Suppressor macrophage treated with lipopolysaccharide for 1 hour (primary cell): ENCODE measurements around the gene DTNB.
"Not testable (repeated sequence)": the region's sequence is repeated elsewhere in the genome, so short reads cannot be mapped to it uniquely, and the experiment has no call there.

ENCODE experiments used
- DNase-seq, 3 donors: peaks; one replicate each; pipeline ENCODE4 v3.0.0-alpha.2; 2020 to 2022

DTNB gene

DNA sequence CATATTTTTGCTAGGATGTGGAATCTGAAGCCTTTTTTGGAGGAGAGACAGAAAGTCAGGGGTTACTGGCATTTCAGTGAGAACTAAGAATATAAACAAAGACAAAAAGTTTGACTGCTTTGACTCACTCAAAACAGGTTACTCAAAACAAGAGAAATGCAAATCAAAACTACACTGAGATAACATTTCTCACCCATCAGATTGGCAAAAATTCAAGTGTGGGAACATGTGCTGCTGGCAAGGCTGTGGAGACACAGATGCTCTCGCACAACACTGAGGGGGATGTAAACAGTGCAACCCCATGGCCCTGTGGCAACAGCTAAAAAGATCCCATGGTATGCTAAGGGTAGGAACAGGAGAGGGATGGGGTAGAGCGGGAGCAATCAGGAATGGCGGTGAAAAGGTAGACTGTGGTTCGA, 86.6 kb downstream of the DTNB start:
- no peak for DNase-seq

- no peak for DNase-seq
These were observed 88.2 kb downstream of the DTNB start for GRCh38 chr2:25585189-25585588.

DNA sequence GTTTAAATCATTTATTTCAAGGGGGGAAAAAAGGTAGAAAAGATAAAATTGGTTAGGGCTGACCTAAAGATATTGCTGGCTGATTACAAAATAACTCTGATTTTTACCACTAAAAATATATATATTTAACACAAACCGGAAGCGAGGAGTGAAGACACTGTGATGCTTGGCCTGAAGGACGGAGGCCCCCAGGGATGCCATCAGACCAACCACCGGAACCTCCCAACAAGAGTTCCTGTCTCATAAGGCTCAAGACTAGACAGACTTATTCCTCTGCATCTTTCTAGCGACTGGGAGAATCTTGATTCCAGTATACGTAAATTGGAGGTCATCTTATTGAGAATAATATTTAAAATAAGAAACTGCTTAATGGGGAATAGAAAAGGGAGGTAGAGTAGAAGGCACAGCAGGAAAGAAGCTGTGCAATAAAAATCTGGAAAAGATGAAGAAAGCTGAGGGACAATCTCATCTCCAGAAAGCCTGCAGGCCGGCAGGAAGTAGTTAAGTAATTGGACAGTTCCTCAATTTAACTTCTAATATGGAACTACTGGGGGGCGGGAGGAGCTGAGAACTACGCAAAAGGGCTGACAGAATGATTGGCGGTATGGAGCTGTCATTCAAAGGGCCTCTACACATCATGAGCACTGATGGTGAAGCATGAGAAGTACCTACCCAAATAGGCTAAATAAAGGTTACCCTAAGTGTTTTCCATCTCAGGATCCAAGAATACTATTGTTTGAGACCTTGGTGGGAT, 91.1 kb downstream of the DTNB start:
- peak; percentile 82 to 83 (median 82) for DNase-seq

DNA sequence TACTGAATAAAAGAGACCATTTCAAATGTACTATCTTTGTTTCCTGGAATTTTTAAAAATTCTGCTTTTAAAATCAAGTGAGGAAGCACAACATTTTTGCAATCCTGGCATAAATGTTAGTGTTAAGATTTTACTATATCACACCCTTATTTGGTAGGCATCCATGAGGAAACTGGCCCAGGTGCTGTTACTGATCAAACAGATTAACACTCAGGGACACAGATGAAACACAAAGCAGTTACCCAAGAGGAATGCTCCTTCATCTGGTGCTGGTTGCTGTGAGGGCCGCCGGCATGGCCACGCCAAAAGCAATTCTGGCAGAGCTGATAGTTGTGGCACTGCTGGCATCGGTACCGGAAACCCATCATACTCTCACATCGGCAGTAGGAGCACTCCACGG, 96.8 kb downstream of the DTNB start:
- DNase-seq = no peak

DNA sequence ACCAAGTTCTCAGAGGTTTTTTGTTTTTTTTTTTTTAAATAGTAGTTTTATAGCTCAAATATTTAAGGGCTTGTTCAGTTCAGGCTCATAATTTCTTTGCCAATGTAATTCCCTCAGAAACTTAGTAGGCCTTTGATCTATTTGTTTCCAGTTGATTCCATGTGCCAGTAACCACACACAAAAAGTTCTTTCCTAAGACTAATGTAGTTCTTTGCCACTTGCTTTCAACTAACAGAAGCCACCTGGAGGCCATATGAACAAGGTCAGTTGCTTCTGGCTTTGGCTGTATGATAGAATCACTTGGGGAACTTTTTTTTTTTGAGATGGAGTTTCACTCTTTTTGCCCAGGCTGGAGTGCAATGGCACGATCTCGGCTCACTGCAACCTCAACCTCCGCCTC, 100.7 kb downstream of the DTNB start:
- DNase-seq = no peak

DNA sequence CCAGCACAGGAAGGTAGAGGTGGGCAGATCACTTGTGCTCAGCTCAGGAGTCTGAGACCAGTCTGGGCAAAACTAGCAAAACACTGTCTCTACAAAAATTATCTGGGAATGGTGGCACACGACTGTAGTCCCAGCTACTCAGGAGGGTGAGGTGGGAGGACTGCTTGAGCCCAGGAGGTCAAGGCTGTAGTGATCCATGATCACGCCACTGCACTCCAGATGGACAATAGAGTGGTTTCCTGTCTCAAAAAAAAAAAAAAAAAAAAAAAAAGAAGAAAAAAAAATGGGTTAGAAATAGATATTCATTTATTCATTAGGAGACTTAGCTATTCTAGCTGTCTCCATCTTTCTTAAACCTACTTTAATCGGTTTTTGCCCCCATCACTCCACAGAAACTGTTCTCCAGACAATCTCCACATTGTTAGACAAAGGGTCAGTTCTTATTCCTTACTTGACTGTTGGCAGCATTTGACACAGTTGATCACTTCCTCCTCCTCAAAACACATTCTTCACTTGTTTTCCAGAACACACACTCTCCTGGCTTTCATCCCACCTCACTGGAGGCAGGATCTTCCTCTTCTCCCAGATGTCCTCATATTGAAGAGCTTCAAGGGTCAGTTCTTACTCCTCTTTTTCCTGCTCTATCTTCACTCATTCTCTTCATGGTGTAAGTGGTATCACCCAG, 103.1 kb downstream of the DTNB start:
- DNase-seq = no peak

- DNase-seq = peak; percentile 61 to 80 (median 74)
These were observed 106.0 kb downstream of the DTNB start for GRCh38 chr2:25567406-25567805.

DNA sequence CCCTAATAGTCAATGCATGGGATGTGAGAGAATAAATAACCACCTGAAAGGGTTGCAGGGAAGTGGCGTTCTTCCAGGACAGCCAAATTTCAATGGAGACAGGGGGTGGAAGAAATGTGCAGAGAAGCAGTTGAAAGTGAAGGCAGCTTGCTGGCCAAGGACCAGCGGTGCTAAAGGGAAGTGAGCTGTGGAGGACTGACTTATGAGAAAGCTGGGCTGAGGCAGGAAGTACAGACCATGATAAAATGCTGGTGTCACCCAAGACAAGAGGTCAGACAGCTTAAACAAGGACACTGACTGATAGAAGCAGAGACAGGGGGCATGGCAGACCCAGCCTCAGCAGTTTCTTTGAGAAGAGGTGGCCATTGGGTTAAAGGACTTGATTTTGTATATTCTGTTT, 106.7 kb downstream of the DTNB start:
- peak; percentile 79 to 91 (median 81) for DNase-seq

- no peak for DNase-seq
These were observed 107.3 kb downstream of the DTNB start for GRCh38 chr2:25566094-25566493.

DNA sequence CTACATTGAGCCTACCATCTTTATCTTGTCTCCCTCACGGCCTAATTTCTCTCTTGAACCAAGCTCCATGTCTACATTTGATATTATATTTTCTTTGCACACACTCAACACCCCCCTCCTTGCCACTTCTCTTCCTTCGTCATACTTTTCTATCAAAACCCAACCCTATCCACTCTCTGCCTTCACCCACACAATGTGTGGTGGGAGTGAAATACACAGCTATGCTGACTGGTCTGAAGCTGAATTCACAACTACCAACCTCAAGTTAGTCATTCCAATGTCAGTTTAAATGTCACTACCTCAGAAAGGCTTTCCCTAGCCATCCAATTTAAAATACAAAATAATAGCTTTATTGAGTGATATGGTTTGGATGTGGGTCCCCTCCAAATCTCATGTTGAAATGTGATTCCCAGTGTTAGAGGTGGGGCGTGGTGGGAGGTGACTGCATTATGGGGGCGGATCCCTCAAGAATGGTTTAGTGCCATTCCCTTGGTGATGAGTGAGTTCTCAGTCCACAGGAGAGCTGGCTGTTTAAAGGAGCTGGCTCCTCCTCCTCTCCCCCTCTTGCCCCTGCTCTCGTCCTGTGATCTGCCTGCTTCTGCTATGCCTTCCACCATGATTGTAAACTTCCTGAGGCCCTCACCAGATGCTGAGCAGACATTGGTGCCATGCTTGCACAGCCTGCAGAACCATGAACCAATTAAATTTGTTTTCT, 112.1 kb downstream of the DTNB start:
- DNase-seq = peak; percentile 40 to 52 (median 44)

DNA sequence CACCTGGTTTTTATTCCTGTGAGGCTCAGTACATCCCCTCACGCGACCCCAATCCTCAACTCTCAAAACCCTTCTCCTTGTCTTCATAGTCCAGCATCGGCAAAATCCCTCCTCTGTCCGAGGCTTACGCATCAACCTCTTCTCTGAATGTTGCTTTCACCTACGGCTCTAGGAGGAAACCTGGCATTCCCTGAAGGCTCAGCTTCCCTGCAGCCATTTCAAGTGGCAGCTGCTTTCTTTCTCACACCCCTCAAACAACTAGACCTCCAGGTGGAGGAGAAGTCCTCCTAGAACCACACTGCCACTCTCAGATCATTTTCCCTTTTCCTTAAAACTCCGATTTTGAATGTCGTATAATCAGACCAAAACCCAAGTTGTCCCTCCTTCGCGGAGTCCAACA, 114.2 kb downstream of the DTNB start:
- no peak for DNase-seq

DNA sequence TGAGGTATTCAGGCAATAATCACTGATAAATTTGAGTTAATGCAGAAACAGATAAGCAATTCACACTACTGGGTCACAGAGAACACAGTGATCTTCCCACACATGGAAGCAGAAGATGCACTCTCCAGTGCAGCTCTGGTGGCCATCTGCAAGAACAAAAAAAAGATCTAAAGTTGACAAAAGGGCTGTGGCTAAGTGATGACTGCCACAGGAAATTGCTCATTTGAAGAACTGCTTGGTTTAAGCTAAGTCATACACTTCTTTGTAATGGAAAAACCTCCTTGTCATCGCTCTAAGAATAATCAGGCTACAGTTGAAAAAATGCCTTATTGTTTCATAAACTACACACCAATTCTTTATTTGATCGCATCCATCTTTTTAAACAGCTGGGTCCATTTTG, 115.1 kb downstream of the DTNB start:
- peak; percentile 81 to 96 (median 93) for DNase-seq

- DNase-seq = peak; percentile 31 to 83 (median 79)
These were observed 116.0 kb downstream of the DTNB start for GRCh38 chr2:25557179-25558036.

GRCh38 chr2:25552318-25552717, 121.1 kb downstream of the DTNB start:
- DNase-seq = no peak

DNA sequence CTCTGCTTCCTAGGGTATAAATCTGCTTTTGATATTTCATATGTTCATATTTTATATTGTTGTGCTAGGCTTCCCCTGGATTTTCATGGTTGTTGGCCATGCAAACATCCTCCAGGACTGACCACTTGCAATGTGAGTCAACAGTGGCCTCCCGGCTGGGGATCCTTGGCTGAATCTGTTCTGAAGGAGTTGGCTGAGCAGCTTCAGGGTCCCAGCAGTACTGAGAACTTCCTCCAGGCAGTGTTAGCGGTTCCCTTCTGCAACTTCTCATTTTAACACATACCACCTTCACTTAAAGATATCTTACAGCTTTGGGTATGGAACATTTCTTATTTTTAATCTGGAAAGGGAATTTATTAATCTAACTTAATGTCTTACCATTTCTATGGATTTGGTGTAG, 122.1 kb downstream of the DTNB start:
- DNase-seq = peak; percentile 51 to 60 (median 59)

DNA sequence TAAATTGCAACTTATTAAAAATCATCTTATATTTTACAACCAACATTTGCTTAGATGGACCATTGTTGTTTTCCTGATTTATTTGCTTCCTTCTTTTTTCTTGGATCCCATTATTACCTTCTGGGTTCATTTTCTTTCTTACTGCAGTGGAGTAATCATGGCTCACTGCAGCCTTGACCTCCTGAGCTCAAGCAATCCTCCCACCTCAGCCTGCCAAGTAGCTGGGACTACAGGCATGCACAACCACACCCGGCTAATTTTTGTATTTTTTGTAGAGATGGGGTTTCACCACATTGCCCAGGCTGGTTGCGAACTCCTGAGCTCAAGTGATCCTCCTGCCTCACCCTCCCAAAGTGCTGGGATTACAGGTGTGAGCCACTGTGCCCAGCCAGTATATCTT, 123.8 kb downstream of the DTNB start:
- DNase-seq = not testable (repeated sequence)

- DNase-seq = no peak
These were observed 124.8 kb downstream of the DTNB start for GRCh38 chr2:25548601-25549000.

DNA sequence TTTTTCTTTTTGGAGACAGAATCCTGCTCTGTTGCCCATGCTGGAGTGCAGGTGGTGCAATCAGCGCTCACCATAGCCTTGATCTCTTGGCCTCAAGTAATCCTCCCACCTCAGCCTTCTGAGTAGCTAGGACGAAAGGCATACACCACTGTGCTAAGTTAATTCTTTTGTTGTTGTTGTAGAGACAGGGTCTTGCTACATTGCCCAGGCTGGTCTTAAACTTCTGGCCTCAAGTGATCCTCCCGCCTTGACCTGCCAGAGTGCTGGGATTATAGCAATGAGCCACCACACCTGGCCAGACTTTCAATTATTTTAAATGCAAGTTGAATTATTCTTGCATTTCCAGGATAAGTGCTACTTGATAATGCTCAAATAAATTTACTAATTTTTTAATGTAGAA, 126.5 kb downstream of the DTNB start:
- no peak for DNase-seq

GRCh38 chr2:25545899-25546298, 127.5 kb downstream of the DTNB start:
- DNase-seq = no peak

GRCh38 chr2:25544445-25544844, 128.9 kb downstream of the DTNB start:
- no peak for DNase-seq

DNA sequence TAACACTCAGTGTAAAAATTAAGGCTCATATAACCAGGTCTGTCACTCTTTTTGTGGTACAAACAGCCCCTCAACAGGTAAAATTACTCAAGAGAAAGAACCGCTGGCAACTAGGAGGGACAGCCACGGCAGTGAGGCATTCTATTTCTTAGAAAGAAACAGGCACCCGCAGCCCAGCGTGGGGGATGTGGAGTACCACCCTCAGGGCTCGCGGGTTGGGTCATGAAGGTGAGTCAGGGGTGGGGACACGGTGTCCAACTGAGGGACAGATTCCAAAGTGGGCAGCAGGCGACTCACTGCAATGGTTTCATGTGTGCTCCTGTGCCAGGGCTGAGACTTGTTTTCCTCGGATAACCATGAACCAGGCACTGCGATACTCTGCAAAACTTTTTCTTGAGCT, 129.4 kb downstream of the DTNB start:
- no peak for DNase-seq

GRCh38 chr2:25541378-25541777, 132.0 kb downstream of the DTNB start:
- no peak for DNase-seq

DNA sequence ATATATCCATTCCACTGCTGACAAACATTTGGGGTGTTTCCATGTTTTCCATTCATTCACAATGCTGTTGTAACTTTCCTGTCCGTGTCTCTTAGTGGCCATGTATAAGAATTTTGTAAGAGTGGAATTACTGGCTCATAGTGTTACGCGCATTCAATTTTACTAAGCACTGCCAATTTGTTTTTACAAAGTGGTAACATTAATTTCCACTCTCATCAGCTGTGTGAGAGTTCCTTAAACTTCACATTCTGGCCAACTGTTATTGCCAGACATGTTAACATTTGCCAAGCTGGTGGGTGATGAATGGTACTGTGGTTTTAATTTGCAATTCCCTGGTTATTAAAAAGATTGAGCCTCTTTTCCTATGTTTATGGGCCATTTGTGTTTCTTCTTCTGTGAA, 134.2 kb downstream of the DTNB start:
- peak; percentile 25 to 69 (median 34) for DNase-seq
